NK-92 (cell line): ENCODE results near the gene LBHD2.
"Not testable (repeated sequence)": the region's sequence is repeated elsewhere in the genome, so short reads cannot be mapped to it uniquely, and the experiment has no call there.

ENCODE experiments used
- DNase-seq: peaks from one replicate; lab custom pipeline; 2025; ENCODE audit not compliant: unreplicated experiment; lab: John Stamatoyannopoulos, UW

Gene LBHD2

GRCh38 chr14:103117499-103117898, 33.5 kb downstream of the LBHD2 start:
- not testable (repeated sequence) for DNase-seq

GRCh38 chr14:103118018-103118662, 34.1 kb downstream of the LBHD2 start:
- no peak for DNase-seq

DNA sequence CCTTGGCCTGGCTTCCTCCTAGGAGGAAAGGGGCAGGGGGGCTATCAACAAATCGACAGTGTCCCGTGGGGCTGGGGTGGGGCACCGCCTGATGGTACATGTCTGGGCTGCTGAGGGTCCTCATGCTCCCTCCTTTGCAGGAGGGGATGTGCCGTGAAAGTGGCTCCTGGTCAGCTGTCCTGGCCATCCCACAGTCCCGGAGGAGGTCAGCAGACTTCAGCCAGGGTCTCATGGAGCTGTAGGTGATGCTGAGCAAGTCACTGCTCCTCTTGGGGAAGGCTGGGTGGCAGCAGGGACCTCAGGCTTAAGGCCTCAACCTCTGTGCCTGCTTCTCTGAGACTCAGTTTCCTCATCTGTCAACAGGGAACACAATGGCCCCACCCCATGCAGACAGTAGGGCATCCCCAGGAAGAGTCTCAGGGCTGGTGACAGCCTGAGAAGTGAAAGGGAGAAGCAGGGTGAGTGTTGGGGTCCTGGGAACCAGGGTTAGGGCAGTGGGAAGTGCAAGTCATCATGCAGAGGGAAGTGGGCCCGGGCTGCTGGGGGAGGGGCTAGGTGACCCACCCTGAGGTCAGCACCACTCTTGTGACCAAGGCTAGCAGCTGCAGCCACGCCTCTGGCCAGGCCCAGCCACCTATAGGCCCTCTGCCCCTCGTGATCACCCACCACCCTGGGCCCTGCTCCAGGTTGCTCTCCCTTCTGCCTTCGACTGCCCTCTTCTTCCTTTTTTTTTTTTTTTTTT, 34.8 kb downstream of the LBHD2 start:
- DNase-seq = no peak

DNA sequence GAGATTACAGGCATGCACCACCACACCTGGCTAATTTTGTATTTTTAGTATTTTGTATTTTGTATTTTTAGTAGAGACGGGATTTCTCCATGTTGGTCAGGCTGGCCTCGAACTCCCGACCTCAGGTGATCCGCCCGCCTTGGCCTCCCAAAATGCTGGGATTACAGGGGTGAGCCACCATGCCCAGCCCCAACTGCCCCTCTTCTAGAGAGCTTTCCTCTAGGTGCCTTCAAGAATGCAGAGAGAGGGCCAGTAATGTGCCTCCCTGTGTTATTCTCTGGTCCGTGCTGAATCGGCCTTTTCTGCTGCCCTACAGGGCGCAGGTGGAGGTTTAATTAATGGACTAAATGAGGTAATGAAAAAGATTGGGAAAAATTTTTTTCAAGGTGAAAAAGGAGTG, 35.5 kb downstream of the LBHD2 start:
- not testable (repeated sequence) for DNase-seq

DNA sequence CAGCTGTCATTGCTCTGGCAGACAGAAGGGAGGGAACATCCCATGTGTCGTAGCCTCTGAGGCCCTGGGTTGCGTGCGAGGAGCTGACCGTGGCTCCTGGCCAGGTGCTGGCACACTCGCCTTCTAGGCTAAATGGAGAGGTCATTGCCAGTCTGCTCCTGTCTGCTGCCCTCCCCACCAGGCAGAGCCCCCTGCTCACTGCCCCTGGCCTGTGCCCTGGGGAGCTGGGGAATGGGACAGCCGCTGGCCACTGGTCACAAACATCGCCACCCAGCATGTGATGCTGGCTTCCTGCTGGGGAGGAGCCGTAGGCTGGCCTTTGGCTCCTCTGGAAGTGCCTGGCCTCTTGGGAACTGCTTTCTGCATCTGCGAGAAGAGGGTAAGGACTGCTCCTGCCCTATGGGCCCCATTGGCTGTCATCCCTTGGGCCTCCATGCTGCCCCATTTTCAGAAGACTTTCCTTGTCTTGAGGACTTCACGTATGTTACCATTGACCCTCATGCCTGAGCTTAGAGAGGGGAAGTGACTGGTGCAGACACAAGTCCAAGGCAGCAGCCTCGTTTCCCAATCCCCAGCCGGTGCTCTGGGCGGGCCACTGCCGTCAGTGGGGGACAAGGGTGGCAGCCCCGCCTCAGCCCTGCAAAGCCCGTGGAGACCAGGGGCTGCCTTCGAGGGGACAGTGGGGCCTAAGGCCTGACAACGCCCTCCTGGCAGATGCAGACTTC, 37.3 kb downstream of the LBHD2 start:
- DNase-seq = no peak

- no peak for DNase-seq
Observed at GRCh38 chr14:103121846-103122584, 38.0 kb downstream of the LBHD2 start.

GRCh38 chr14:103122585-103122946, 38.6 kb downstream of the LBHD2 start:
- DNase-seq = no peak

GRCh38 chr14:103122947-103123633, 39.1 kb downstream of the LBHD2 start, which contains the start of gene TNFAIP2:
Gene TNFAIP2 (plus strand): TSS chr14:103123461. CDS start chr14:103126458, 2,997 bp downstream.
- DNase-seq = no peak

- DNase-seq = no peak
Observed at GRCh38 chr14:103123634-103124500, 39.9 kb downstream of the LBHD2 start.

DNA sequence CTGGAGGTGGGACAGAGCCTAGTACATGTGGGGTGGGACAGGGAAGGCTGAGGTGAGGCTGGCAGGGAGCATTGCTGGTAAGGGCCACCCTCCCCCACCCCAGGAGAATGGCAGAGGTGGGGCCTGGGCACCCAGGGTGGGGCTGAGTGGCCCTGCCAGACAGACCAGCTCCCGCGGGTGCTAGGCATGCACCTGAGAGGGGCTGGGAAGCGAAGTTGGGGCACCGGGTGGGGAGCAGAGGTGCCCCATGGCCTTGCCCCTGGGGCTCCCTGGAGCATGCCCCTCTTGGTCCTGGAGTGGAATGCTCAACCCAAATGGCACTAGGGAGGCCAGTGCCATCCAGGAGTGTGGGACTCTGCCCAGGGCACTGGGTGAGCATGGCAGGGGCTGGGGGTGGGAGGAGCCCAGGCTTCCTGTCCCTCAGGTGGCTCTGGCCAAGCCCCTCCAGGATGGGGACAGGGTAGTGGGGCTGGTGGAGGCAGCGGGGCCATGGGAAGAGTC, 40.5 kb downstream of the LBHD2 start:
- no peak for DNase-seq

GRCh38 chr14:103125098-103126070, 41.4 kb downstream of the LBHD2 start:
- no peak for DNase-seq

GRCh38 chr14:103126088-103126872, 42.3 kb downstream of the LBHD2 start:
- no peak for DNase-seq

- DNase-seq = no peak
Observed at GRCh38 chr14:103126873-103127304, 42.9 kb downstream of the LBHD2 start.

- no peak for DNase-seq
Observed at GRCh38 chr14:103127356-103127755, 43.3 kb downstream of the LBHD2 start.

DNA sequence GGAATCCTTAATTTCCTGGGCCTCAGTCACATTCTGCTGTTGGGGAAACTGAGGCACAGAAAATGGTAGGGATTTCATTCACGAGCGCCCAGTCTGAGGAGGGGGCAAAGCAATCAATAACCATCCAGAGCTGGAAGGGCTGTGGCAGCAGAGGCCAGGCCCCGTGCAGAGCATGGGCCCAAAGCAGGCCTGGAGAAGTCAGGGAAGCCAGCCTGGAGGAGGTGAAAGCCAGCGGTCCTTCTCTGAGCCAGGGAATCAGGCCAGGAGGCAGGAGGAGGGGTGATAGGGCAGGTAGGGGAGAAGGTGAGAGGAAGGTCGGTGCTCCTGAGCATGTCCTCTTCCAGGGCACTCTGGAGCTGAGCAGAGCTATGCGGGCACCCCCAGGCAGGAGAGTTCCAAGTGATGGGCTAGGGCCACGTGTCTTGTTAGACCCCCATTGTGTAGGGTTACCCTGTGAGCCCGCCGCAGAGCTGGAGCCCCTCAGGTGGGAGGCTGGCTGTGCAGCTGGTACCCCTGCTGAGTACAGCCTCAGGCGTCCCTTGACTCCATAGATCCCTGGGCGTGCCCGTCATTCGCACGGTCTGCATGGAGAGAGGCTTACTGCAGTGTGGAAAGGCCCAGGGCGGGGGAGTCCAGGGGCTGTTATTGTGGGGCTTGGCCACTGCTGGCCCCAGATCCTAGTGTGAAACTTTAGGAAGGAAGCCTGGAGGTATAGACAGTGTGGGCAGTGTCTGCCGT, 44.0 kb downstream of the LBHD2 start:
- no peak for DNase-seq

- no peak for DNase-seq
Observed at GRCh38 chr14:103128631-103129300, 44.8 kb downstream of the LBHD2 start.
